MM.1S (cell line): ENCODE results near the gene CDH16.

Experiments
- EZH2 ChIP-seq: fragments of 300-600 bp; sonication (generic); optimal IDR thresholded peaks from 2 replicates; pipeline ENCODE3; 2017; ENCODE audit warnings: low read depth, mild to moderate bottlenecking, antibody characterized with exemption, low read length, mixed read lengths
- TF ChIP-seq, protein P1 (sequence below): fragments of 300-600 bp; sonication (generic); IDR thresholded peaks from 2 replicates; pipeline ENCODE4 v1.5.1; 2016; ENCODE audit warnings: antibody characterized with exemption, low read length, mixed read lengths

DNA sequence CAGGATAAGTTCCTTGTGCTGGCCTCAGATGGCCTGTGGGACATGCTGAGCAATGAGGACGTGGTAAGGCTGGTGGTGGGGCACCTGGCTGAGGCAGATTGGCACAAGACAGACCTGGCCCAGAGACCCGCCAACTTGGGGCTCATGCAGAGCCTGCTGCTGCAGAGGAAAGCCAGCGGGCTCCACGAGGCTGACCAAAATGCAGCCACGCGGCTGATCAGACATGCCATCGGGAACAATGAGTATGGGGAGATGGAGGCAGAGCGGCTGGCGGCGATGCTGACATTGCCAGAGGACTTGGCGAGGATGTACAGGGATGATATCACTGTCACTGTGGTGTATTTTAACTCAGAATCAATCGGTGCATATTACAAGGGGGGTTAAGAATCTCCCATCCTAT lies 33.2 kb downstream of the CDH16 start:
- TF ChIP-seq, protein P1, sequence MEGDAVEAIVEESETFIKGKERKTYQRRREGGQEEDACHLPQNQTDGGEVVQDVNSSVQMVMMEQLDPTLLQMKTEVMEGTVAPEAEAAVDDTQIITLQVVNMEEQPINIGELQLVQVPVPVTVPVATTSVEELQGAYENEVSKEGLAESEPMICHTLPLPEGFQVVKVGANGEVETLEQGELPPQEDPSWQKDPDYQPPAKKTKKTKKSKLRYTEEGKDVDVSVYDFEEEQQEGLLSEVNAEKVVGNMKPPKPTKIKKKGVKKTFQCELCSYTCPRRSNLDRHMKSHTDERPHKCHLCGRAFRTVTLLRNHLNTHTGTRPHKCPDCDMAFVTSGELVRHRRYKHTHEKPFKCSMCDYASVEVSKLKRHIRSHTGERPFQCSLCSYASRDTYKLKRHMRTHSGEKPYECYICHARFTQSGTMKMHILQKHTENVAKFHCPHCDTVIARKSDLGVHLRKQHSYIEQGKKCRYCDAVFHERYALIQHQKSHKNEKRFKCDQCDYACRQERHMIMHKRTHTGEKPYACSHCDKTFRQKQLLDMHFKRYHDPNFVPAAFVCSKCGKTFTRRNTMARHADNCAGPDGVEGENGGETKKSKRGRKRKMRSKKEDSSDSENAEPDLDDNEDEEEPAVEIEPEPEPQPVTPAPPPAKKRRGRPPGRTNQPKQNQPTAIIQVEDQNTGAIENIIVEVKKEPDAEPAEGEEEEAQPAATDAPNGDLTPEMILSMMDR = no peak
- TF ChIP-seq EZH2 = no peak
